Adrenal gland (tissue), 12 donors: ENCODE measurements around the gene FAT1. TPM values are rescaled to one million over a fixed set of nuclear protein-coding genes. Genes with fewer than 3 reads are reported as not detected.

Experiments used
- DNase-seq, 7 donors: peaks; one replicate each; pipeline ENCODE4 v3.0.0-alpha.2; 2019 to 2020
- H3K27ac ChIP-seq, 5 donors: fragments of 200-600 bp; sonication (generic) in 4 of 5; 1 replicate in 3 of 5; 2 replicates in 2 of 5; pipeline versions ENCODE4 v1.5.1 to v1.8.0; 2016 to 2020; ENCODE audit warnings: mild to moderate bottlenecking in 1 of 5
- H3K27me3 ChIP-seq: fragments of 200-600 bp; 2 replicates; pipeline ENCODE4 v1.8.0; 2021
- H3K36me3 ChIP-seq, 2 donors: fragments of 200-600 bp; replicated peaks in 1 of 2; 1 replicate in 1 of 2; 2 replicates in 1 of 2; pipeline versions ENCODE4 v1.5.1 to v1.8.0; 2018 to 2022
- H3K4me1 ChIP-seq, 2 donors: fragments of 200-600 bp; replicated peaks in 1 of 2; 1 replicate in 1 of 2; 2 replicates in 1 of 2; pipeline versions ENCODE4 v1.5.1 to v1.8.0; 2018 to 2021
- H3K4me3 ChIP-seq, 4 donors: fragments of 200-600 bp; sonication (generic) in 3 of 4; one replicate each; pipeline ENCODE4 v1.5.1; 2016 to 2018
- H3K9me3 ChIP-seq, 3 donors: fragments of 200-600 bp; sonication (generic) in 1 of 3; replicated peaks in 1 of 3; 1 replicate in 2 of 3; 2 replicates in 1 of 3; pipeline versions ENCODE4 v1.5.1 to v1.8.0; 2016 to 2021
- POLR2A ChIP-seq, 2 donors: fragments of 450-650 bp; IDR thresholded peaks; one replicate each; pipeline ENCODE4 v1.6.1; 2017; ENCODE audit warnings: antibody characterized with exemption in 2 of 2, mild to moderate bottlenecking in 2 of 2, moderate library complexity in 1 of 2
- WGBS, 4 donors: extraction: QIAGEN DNeasy Blood & Tissue Kit in 2 of 4; methylation state at CpG; one replicate each; pipeline versions ENCODE4 v1.1.5 to v1.1.7; 2013 to 2017; 5-methylcytosine and 5-hydroxymethylcytosine counted together
- intact Hi-C, 2 donors: fragments of 100-400 bp; cut with DNase I; formaldehyde crosslinking; loops; one replicate each; pipeline versions ENCODE4 v1.14.1 to v1.15.0; 2022 to 2023
- polyA plus RNA-seq, 3 donors: library from polyadenylated mRNA; stranded (reverse); fragments of 200-250 nt in 2 of 3; fragments of 350-450 nt in 1 of 3; fragmentation: Illumina TruSeq in 1 of 3; extraction: RNeasy Lipid Tissue Mini Kit (QIAGEN cat#74804) in 1 of 3; gene quantifications; one replicate each; pipeline ENCODE4 v1.2.3, GENCODE V29; 2013 to 2014
- total RNA-seq, 9 donors: library from RNA; depleted of rRNA in 4 of 9; stranded (reverse); fragments of >200 nt in 4 of 9; fragments of 120-200 nt in 1 of 9; fragmentation: NEBNext Ultra II Directional in 1 of 9; extraction: Animal tissue kit (Norgen Biotek cat#: 25700) in 1 of 9; gene quantifications; one replicate each; pipeline versions ENCODE4 v1.1.0 to v1.2.4, GENCODE V29; 2013 to 2023
- TF ChIP-seq, protein P1 (sequence below), 6 experiments: fragments of 450-650 bp in 4 of 6; fragments of 200-600 bp in 2 of 6; sonication (generic) in 1 of 6; IDR thresholded peaks; 1 replicate in 5 of 6; 2 replicates in 1 of 6; pipeline versions ENCODE4 v1.5.1 to v1.8.0; 2016 to 2021; ENCODE audit warnings: antibody characterized with exemption in 6 of 6, mild to moderate bottlenecking in 2 of 6, moderate library complexity in 1 of 6
- donor health status: healthy with polysubstance abuse.
- donor health status: Bipolar disorder and iron deficiency.
- donor health status: DM: yes; HTN: yes; CAD: no.
- donor health status: DM: no; HTN: no; CAD: no.
- donor health status: DM: no; HTN: no; CAD: no.
- donor health status: DM: yes; HTN: yes; CAD: no.

FAT1 gene
- total and polyA plus RNA-seq, 12 donors: 0.79 to 147 (median 6.3) TPM

DNA sequence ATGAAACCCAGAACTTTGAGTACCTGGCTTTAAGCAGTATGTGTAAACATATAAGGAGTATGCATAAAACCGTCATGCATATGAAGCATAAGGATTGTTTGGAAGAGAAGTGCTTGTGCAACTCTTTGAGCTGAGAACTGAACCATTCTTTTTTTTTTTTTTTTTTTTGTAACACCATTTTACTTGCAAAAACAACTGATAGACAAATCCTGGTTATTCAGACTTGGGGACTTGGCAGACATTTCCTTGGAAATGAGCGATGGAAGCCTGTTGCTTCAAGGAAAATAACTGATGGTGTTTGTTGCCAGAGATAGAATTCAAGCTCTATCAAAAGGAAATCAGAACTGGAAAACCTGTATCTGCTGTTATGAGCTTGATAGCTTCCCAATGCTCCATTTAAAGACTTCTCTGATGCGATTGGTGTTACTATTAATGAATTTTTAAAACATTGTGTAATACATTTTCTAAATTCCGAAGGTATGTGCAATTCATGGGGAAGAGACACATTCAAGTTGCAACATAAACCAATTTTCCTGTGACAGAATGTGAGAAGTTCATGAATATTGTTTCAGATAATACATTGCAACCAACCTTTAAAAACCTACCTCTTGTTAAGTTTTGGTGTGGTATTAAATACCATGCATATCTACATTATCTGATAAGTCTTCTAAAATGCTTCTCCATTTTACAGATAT lies 47.0 kb upstream of the FAT1 start:
- Histone ChIP-seq H3K9me3 (no peaks in the 10 kb centered on the region), H3K4me1 (no peaks in the 10 kb centered on the region), H3K27ac (no peak overlapping the region), H3K4me3 (no peak overlapping the region), H3K36me3 (no peaks in the 10 kb centered on the region), H3K27me3 (no peaks in the 10 kb centered on the region)
- no peak for DNase-seq
- intact Hi-C loops: no loop called here
- TF ChIP-seq, protein P1, sequence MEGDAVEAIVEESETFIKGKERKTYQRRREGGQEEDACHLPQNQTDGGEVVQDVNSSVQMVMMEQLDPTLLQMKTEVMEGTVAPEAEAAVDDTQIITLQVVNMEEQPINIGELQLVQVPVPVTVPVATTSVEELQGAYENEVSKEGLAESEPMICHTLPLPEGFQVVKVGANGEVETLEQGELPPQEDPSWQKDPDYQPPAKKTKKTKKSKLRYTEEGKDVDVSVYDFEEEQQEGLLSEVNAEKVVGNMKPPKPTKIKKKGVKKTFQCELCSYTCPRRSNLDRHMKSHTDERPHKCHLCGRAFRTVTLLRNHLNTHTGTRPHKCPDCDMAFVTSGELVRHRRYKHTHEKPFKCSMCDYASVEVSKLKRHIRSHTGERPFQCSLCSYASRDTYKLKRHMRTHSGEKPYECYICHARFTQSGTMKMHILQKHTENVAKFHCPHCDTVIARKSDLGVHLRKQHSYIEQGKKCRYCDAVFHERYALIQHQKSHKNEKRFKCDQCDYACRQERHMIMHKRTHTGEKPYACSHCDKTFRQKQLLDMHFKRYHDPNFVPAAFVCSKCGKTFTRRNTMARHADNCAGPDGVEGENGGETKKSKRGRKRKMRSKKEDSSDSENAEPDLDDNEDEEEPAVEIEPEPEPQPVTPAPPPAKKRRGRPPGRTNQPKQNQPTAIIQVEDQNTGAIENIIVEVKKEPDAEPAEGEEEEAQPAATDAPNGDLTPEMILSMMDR (IDR thresholded peaks at IDR 0.05): no peak
- no peak for TF ChIP-seq POLR2A (IDR thresholded peaks at IDR 0.05)
- 81 to 89% (median 85%) methylated on average over 4 of the region's 4 CpGs for WGBS, 4 donors

DNA sequence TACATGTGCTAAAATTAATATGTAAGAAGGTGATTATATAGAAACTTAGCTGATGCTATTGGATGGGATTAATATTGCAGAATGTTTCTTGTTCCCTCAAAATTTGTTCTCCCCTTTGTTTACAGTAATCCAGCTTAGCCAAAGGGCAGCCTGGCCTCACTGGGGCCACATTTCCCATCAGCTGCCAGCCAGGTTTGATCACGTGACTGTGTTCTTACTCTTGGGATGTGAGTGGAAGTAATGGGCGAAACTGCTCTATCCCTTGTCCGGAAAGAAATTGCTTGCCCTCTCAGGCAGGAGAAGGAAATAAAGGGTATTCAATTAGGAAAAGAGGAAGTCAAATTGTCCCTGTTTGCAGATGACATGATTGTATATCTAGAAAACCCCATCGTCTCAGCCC lies 44.1 kb upstream of the FAT1 start:
- 89 to 92% (median 91%) methylated on average over 3 to 4 of the region's 4 CpGs for WGBS, 4 donors
- intact Hi-C loops: no loop called here

DNA sequence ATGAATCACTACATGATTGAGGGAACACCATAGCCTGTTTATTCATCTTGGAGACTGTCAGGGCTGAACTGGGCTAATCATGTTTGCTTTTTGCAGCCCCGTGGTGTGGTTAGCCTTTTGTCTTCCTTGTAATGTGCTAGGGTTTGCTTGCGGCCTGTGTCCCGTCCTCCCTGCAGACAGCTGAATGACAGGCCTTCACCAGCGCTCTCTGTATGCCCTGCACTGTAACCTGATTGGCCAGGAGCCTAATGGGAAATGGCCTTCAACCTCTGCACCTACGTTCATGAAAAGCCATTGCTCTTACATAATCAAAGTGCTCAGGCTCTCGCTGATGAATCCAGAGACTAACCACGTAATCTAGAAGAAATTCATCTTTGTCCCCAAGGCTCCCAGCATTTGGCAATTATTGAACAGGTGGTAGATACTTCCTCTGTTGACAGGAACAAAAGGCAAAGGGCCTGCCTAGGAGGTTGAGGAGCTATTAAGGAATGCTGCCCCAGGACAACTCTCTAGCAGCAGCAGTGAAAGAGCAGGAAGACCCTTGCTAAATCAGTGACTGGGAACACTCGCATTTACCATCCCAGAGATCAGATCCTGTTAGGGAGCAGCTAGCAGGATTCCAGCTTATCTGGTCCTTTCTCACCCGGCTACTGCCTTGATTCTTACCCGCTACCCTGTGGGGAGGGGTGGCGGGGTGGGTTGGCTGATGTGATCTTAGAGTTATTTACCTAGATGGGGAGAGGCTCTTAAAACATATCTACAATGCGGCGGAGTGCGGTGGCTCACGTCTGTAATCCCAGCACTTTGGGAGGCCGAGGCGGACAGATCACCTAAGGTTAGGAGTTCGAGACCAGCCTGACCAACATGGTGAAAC lies 42.3 kb upstream of the FAT1 start:
- Histone ChIP-seq H3K4me1 (no peaks in the 10 kb centered on the region), H3K27me3 (no peaks in the 10 kb centered on the region), H3K9me3 (no peaks in the 10 kb centered on the region), H3K36me3 (no peaks in the 10 kb centered on the region), H3K27ac (no peak overlapping the region), H3K4me3 (no peak overlapping the region)
- intact Hi-C loops: no loop called here
- no peak for DNase-seq
- 69 to 74% (median 72%) methylated on average over 17 to 18 of the region's 18 CpGs for WGBS, 4 donors
- TF ChIP-seq, protein P1 (IDR thresholded peaks at IDR 0.05): no peak
- no peak for TF ChIP-seq POLR2A (IDR thresholded peaks at IDR 0.05)

More for the DNA sequence above, 44.1 kb upstream of the FAT1 start:
- TF ChIP-seq, protein P1 (IDR thresholded peaks at IDR 0.05): no peak
- TF ChIP-seq POLR2A (IDR thresholded peaks at IDR 0.05): no peak
- Histone ChIP-seq H3K9me3 (no peaks in the 10 kb centered on the region), H3K36me3 (no peaks in the 10 kb centered on the region), H3K27ac (no peak overlapping the region), H3K4me1 (no peaks in the 10 kb centered on the region), H3K4me3 (no peak overlapping the region), H3K27me3 (no peaks in the 10 kb centered on the region)
- no peak for DNase-seq

GRCh38 chr4:186765138-186765537 lies 41.5 kb upstream of the FAT1 start:
- Histone ChIP-seq H3K27me3 (no peaks in the 10 kb centered on the region), H3K27ac (no peak overlapping the region), H3K4me3 (no peak overlapping the region), H3K9me3 (no peaks in the 10 kb centered on the region), H3K36me3 (no peaks in the 10 kb centered on the region), H3K4me1 (no peaks in the 10 kb centered on the region)
- 69 to 77% (median 76%) methylated on average over 9 of the region's 9 CpGs for WGBS, 4 donors
- intact Hi-C loops: no loop called here
- DNase-seq: no peak
- TF ChIP-seq POLR2A (IDR thresholded peaks at IDR 0.05): no peak
- TF ChIP-seq, protein P1 (IDR thresholded peaks at IDR 0.05): no peak
